Measurements from ENCODE around the gene ATXN1. TPM values are rescaled to one million over a fixed set of nuclear protein-coding genes. Genes with fewer than 3 reads are reported as not detected.
"Not testable (repeated sequence)": the region's sequence is repeated elsewhere in the genome, so short reads cannot be mapped to it uniquely, and the experiment has no call there.

Gene ATXN1
- total RNA-seq, 1 donor from 2014 or later = 99.2 TPM

- intact Hi-C loops (cut with micrococcal nuclease) = loop anchor here (1.0 kb wide), 1 partner anchor 77 kb away; no protein-coding TSS in a partner anchor
Observed at GRCh38 chr6:16409531-16410441, 351.5 kb downstream of the ATXN1 start.

- intact Hi-C loops (cut with micrococcal nuclease) = loop anchor here (1.0 kb wide), 1 partner anchor 76 kb away; no protein-coding TSS in a partner anchor
Observed at GRCh38 chr6:16408766-16409165, 352.5 kb downstream of the ATXN1 start.

GRCh38 chr6:16406966-16407365 lies 354.3 kb downstream of the ATXN1 start:
- intact Hi-C loops (cut with micrococcal nuclease) = no loop called here

- intact Hi-C loops (cut with micrococcal nuclease) = not testable (repeated sequence)
Observed at GRCh38 chr6:16406538-16406937, 354.7 kb downstream of the ATXN1 start.

- intact Hi-C loops (cut with micrococcal nuclease) = no loop called here
Observed at GRCh38 chr6:16405375-16405774, 355.9 kb downstream of the ATXN1 start.

GRCh38 chr6:16404456-16404855 lies 356.8 kb downstream of the ATXN1 start:
- intact Hi-C loops (cut with micrococcal nuclease) = loop anchor here (5.0 kb wide), 1 partner anchor 548 kb away; no protein-coding TSS in a partner anchor

- intact Hi-C loops (cut with micrococcal nuclease) = loop anchor here (5.0 kb wide), 1 partner anchor 548 kb away; no protein-coding TSS in a partner anchor
Observed at GRCh38 chr6:16403831-16404230, 357.4 kb downstream of the ATXN1 start.

GRCh38 chr6:16402581-16402900 lies 358.7 kb downstream of the ATXN1 start:
- intact Hi-C loops (cut with micrococcal nuclease) = loop anchor here (5.0 kb wide), 1 partner anchor 550 kb away; no protein-coding TSS in a partner anchor

GRCh38 chr6:16400248-16400760 lies 361.0 kb downstream of the ATXN1 start:
- intact Hi-C loops (cut with micrococcal nuclease) = loop anchor here (5.0 kb wide), 1 partner anchor 552 kb away; no protein-coding TSS in a partner anchor

GRCh38 chr6:16399695-16400094 lies 361.6 kb downstream of the ATXN1 start:
- intact Hi-C loops (cut with micrococcal nuclease) = loop anchor here (5.0 kb wide), 1 partner anchor 553 kb away; no protein-coding TSS in a partner anchor

GRCh38 chr6:16399158-16399557 lies 362.1 kb downstream of the ATXN1 start:
- intact Hi-C loops (cut with micrococcal nuclease) = no loop called here

- intact Hi-C loops (cut with micrococcal nuclease) = no loop called here
Observed at GRCh38 chr6:16398587-16398986, 362.7 kb downstream of the ATXN1 start.

- intact Hi-C loops (cut with micrococcal nuclease) = no loop called here
Observed at GRCh38 chr6:16397623-16398022, 363.6 kb downstream of the ATXN1 start.

GRCh38 chr6:16396497-16397319 lies 364.6 kb downstream of the ATXN1 start:
- intact Hi-C loops (cut with micrococcal nuclease) = no loop called here

GRCh38 chr6:16394632-16395031 lies 366.6 kb downstream of the ATXN1 start:
- intact Hi-C loops (cut with micrococcal nuclease) = no loop called here

GRCh38 chr6:16393326-16393725 lies 367.9 kb downstream of the ATXN1 start:
- intact Hi-C loops (cut with micrococcal nuclease) = no loop called here

GRCh38 chr6:16392010-16392409 lies 369.2 kb downstream of the ATXN1 start:
- intact Hi-C loops (cut with micrococcal nuclease) = no loop called here

- intact Hi-C loops (cut with micrococcal nuclease) = no loop called here
Observed at GRCh38 chr6:16391451-16391912, 369.8 kb downstream of the ATXN1 start.

- intact Hi-C loops (cut with micrococcal nuclease) = not testable (repeated sequence)
Observed at GRCh38 chr6:16390909-16391450, 370.3 kb downstream of the ATXN1 start.

- intact Hi-C loops (cut with micrococcal nuclease) = no loop called here
Observed at GRCh38 chr6:16389642-16390041, 371.6 kb downstream of the ATXN1 start.

- intact Hi-C loops (cut with micrococcal nuclease) = no loop called here
Observed at GRCh38 chr6:16388488-16388887, 372.8 kb downstream of the ATXN1 start.
